ENCODE data around the gene FGF8. TPM values are rescaled to one million over a fixed set of nuclear protein-coding genes. Genes with fewer than 3 reads are reported as not detected.

The FGF8 gene
- polyA plus RNA-seq, 3 donors: 5.4 to 7.3 (median 7.3) TPM

GRCh38 chr10:101770331-101771215, 5.3 kb downstream of the FGF8 start:
- DNase-seq (ENCODE audit: low read depth in 3 of 3, low spot score in 2 of 3): no peak

GRCh38 chr10:101769541-101770180, 6.3 kb downstream of the FGF8 start:
- no peak for DNase-seq (ENCODE audit: low read depth in 3 of 3, low spot score in 2 of 3)

GRCh38 chr10:101768791-101769170, 7.1 kb downstream of the FGF8 start:
- DNase-seq (ENCODE audit: low read depth in 3 of 3, low spot score in 2 of 3): no peak

GRCh38 chr10:101767966-101768790, 7.7 kb downstream of the FGF8 start:
- DNase-seq (ENCODE audit: low read depth in 3 of 3, low spot score in 2 of 3): no peak

- DNase-seq (ENCODE audit: low read depth in 3 of 3, low spot score in 2 of 3): no peak
Measured at GRCh38 chr10:101767600-101767945, 8.3 kb downstream of the FGF8 start.

GRCh38 chr10:101766753-101767599, 8.9 kb downstream of the FGF8 start:
- no peak for DNase-seq (ENCODE audit: low read depth in 3 of 3, low spot score in 2 of 3)

GRCh38 chr10:101766306-101766705, 9.6 kb downstream of the FGF8 start:
- no peak for DNase-seq (ENCODE audit: low read depth in 3 of 3, low spot score in 2 of 3)

GRCh38 chr10:101763141-101763846, 12.6 kb downstream of the FGF8 start:
- DNase-seq (ENCODE audit: low read depth in 3 of 3, low spot score in 2 of 3): no peak

GRCh38 chr10:101762736-101763135, 13.2 kb downstream of the FGF8 start:
- DNase-seq (ENCODE audit: low read depth in 3 of 3, low spot score in 2 of 3): no peak

- no peak for DNase-seq (ENCODE audit: low read depth in 3 of 3, low spot score in 2 of 3)
Measured at GRCh38 chr10:101761226-101761625, 14.7 kb downstream of the FGF8 start.

- DNase-seq (ENCODE audit: low read depth in 3 of 3, low spot score in 2 of 3): no peak
Measured at GRCh38 chr10:101760510-101760909, 15.4 kb downstream of the FGF8 start.

GRCh38 chr10:101759309-101760247, 16.3 kb downstream of the FGF8 start:
- no peak for DNase-seq (ENCODE audit: low read depth in 3 of 3, low spot score in 2 of 3)

- DNase-seq (ENCODE audit: low read depth in 3 of 3, low spot score in 2 of 3): no peak
Measured at GRCh38 chr10:101758858-101759257, 17.1 kb downstream of the FGF8 start.

- no peak for DNase-seq (ENCODE audit: low read depth in 3 of 3, low spot score in 2 of 3)
Measured at GRCh38 chr10:101752241-101752640, 23.7 kb downstream of the FGF8 start.

- no peak for DNase-seq (ENCODE audit: low read depth in 3 of 3, low spot score in 2 of 3)
Measured at GRCh38 chr10:101749047-101750016, 26.6 kb downstream of the FGF8 start.

GRCh38 chr10:101748496-101748895, 27.4 kb downstream of the FGF8 start:
- no peak for DNase-seq (ENCODE audit: low read depth in 3 of 3, low spot score in 2 of 3)

- DNase-seq (ENCODE audit: low read depth in 3 of 3, low spot score in 2 of 3): no peak
Measured at GRCh38 chr10:101745074-101745696, 30.7 kb downstream of the FGF8 start.

Data from right renal cortex interstitium (tissue), 3 donors.